HG03432 (cell line): ENCODE results near the gene H2AZ1.

ENCODE experiments used
- ATAC-seq: cut with Tn5 transposase; IDR thresholded peaks from one replicate; pipeline ENCODE4 v1.9.1; 2021; ENCODE audit warnings: mild to moderate bottlenecking, moderate library complexity; ENCODE audit not compliant: unreplicated experiment

Gene H2AZ1

GRCh38 chr4:99946356-99947189, 3.5 kb downstream of the H2AZ1 start, which contains the start of gene DNAJB14:
Gene DNAJB14, minus strand, starts transcription at chr4:99946618. Its CDS starts 47 bp downstream, at chr4:99946571.
- peak; percentile 52 for ATAC-seq

DNA sequence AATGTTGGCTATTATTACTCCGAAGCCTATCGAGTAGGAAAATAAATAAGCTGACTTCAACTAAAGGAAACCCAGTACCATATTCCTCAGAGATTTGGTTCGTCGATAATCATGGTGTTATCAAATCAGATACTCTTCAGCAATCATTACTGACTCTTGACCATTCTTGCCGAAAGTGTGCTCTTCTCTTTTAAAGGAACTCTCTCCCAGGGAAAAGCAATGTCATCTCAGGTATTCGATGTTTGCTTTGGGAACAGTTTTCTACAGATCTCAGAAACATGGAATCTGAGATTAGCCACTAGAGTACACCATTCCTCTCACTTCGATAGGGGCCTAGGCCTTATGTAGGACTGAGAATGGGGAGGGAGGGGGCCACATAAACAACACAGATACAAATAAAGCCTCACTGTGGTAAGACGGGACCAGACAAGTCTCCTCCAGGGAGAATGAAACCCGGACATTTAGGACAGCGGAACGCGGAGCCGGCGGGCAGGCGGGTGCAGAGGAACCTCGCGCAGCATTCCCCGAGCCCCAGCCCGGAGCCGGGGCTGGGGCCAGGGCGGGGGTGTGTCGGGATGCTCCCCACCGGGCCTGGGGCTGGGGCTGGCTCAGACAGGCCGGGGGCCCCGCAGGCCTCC, 4.2 kb downstream of the H2AZ1 start:
- ATAC-seq, result peak; percentile 11

- no peak for ATAC-seq
Observed at GRCh38 chr4:99943904-99944437, 6.1 kb downstream of the H2AZ1 start.

DNA sequence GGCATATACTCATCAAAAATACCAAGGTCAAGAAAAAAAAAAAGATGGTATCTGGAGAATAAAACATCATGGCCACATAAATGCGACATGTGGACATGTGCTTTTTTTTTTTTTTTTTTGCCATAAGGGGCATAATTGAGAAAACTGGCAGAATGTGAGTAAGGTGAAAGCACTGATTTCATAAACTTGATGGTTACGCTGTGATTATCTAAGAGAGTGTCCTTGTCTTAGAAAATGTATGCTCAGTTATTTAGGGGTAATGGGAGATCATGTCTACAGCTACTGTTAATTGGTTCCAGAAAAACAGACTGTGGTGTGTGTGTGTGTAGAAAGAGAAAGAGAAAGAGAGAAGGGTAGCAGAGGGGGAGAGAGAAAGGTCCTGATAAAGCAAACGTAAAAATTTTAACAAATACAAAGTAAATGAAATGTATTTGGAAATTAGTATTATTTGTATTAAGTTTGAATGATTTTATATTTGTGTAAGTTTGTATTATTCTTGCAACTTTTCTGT, 11.8 kb downstream of the H2AZ1 start:
- no peak for ATAC-seq

DNA sequence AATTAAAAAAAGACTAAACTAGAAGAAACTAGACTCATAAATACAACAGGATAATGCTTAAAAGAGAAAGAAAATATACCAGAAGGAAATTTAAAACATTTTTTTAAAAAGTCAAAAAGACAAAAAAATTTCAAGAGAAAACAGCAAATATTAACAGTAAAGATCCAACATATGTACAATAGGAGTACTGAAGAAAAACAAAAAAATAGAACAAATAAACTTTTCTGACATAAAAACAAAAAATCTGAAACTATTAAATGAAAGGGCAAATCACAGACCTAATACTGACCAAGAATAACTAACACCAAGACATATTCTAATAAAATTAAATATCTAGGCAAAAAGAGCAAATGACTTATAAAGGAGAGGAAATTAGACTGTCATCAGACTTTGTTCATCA, 15.2 kb downstream of the H2AZ1 start:
- no peak for ATAC-seq

GRCh38 chr4:99927566-99927965, 22.5 kb downstream of the H2AZ1 start:
- ATAC-seq, result no peak

DNA sequence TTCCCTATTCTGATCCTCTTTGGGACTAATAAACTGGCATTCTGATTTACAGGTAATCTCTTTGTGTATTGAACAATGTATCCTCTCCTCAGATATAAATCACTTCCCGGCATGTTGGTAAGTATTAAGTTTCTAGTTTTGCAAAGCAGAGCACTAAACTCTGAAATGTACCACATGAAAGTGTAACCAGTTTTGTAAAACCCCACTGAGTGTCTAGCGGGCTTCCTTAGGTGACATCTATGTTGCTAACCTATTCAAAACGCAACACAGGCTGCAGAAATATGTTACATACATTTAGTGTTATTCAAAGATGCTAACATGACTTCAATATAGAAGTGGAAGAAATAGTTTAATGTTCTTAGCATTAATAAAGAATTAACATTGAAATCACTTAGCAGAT, 28.9 kb downstream of the H2AZ1 start:
- ATAC-seq, result no peak

GRCh38 chr4:99918656-99919055, 31.4 kb downstream of the H2AZ1 start:
- no peak for ATAC-seq

DNA sequence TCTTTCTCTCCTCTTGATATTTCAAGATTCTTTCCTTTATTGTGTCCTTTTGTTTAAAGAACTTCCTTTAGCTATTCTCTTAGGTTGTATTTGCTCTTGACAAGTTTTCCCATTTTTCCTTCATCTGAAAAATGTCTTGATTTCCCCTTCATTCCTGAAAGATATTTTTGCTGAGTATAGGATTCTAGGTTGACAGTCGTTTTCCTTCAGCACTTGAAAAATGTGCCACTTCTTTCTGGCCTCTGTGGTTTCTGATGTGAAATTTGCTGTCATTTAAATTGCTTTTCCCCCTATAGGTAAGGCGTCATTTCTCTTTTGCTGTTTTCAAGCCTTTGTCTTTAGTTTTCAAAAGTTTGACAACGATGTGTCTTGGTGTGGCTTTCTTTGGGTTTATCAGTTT, 32.5 kb downstream of the H2AZ1 start:
- no peak for ATAC-seq

GRCh38 chr4:99915449-99915848, 34.6 kb downstream of the H2AZ1 start:
- no peak for ATAC-seq
